ENCODE results near the gene IL20. TPM values are rescaled to one million over a fixed set of nuclear protein-coding genes. Genes with fewer than 3 reads are reported as not detected.

Gene IL20
- total and polyA plus RNA-seq, 2 of the 8 experiments (the other 6 are each of a cell fraction or from before 2014, with no cell fraction given) = not detected

- TF ChIP-seq CHD7 (IDR thresholded peaks at IDR 0.05; ENCODE audit: insufficient replicate concordance, low read length) = no peak
These were observed 50.7 kb downstream of the IL20 start (continued) for GRCh38 chr1:206916000-206916709.

Measured in H1 (cell line).